Lung (tissue), 12 donors: ENCODE data around the gene MYLK3. TPM values are rescaled to one million over a fixed set of nuclear protein-coding genes. Genes with fewer than 3 reads are reported as not detected.

ENCODE experiments used
- ATAC-seq: fragments of 200-7000 bp; cut with Tn5 transposase; one replicate; pipeline ENCODE4 v1.9.1; 2020; ENCODE audit warnings: moderate number of reproducible peaks; ENCODE audit not compliant: insufficient read depth, low FRiP score
- DNase-seq, 3 donors: peaks; one replicate each; pipeline ENCODE4 v3.0.0-alpha.2; 2013 to 2017
- H3K27ac ChIP-seq, 2 donors: one replicate each; pipeline ENCODE4 v1.5.1; 2013; ENCODE audit warnings: mild to moderate bottlenecking in 2 of 2, moderate library complexity in 2 of 2, control low read depth in 1 of 2, inconsistent platforms in 1 of 2, low read depth in 1 of 2, low read length in 1 of 2
- H3K27me3 ChIP-seq, 3 donors: one replicate each; pipeline ENCODE4 v1.5.1; 2013; ENCODE audit warnings: low read length in 2 of 3; ENCODE audit not compliant: control insufficient read depth in 3 of 3, insufficient read depth in 3 of 3
- H3K36me3 ChIP-seq, 4 donors: one replicate each; pipeline ENCODE4 v1.5.1; 2013; ENCODE audit warnings: low read length in 4 of 4, mild to moderate bottlenecking in 1 of 4, moderate library complexity in 1 of 4; ENCODE audit not compliant: control insufficient read depth in 4 of 4, insufficient read depth in 4 of 4
- H3K4me1 ChIP-seq, 5 donors: one replicate each; pipeline ENCODE4 v1.5.1; 2013; ENCODE audit warnings: low read length in 5 of 5, mild to moderate bottlenecking in 2 of 5, moderate library complexity in 1 of 5; ENCODE audit not compliant: control insufficient read depth in 5 of 5, insufficient read depth in 5 of 5
- H3K4me3 ChIP-seq: one replicate; pipeline ENCODE4 v1.5.1; 2013; ENCODE audit warnings: mild to moderate bottlenecking, control low read depth, moderate library complexity
- H3K9ac ChIP-seq, 2 donors: one replicate each; pipeline ENCODE4 v1.5.1; 2013; ENCODE audit warnings: low read length in 2 of 2, control low read depth in 1 of 2; ENCODE audit not compliant: insufficient read depth in 1 of 2
- H3K9me3 ChIP-seq, 4 donors: one replicate each; pipeline ENCODE4 v1.5.1; 2013; ENCODE audit warnings: low read length in 3 of 4, mild to moderate bottlenecking in 1 of 4, moderate library complexity in 1 of 4; ENCODE audit not compliant: control insufficient read depth in 4 of 4, insufficient read depth in 3 of 4
- WGBS, 2 donors: extraction: QIAGEN DNeasy Blood & Tissue Kit; methylation state at CpG; one replicate each; pipeline ENCODE4 v1.1.7; 2013; 5-methylcytosine and 5-hydroxymethylcytosine counted together
- polyA plus RNA-seq, 2 donors: library from polyadenylated mRNA; stranded (reverse); fragments of 200-250 nt; gene quantifications; one replicate each; pipeline ENCODE4 v1.2.1, GENCODE V29; 2013
- total RNA-seq, 2 donors: library from RNA; depleted of rRNA in 1 of 2; stranded (reverse); fragments of >200 nt in 1 of 2; gene quantifications; one replicate each; pipeline ENCODE4 v1.2.1, GENCODE V29; 2014 to 2021
- TF ChIP-seq, protein P1 (sequence below): IDR thresholded peaks from 2 replicates; pipeline ENCODE4 v1.5.1; 2012; ENCODE audit warnings: mild to moderate bottlenecking; ENCODE audit errors: control extremely low read depth, extremely low read depth
- donor health status: control.
- donor health status: control.
- donor health status: Bipolar disorder and iron deficiency.
- donor health status: healthy.
- donor health status: DM: yes; HTN: yes; CAD: no.

The MYLK3 gene
- total and polyA plus RNA-seq, 4 donors: 0.16 to 4.6 (median 1.4) TPM

DNA sequence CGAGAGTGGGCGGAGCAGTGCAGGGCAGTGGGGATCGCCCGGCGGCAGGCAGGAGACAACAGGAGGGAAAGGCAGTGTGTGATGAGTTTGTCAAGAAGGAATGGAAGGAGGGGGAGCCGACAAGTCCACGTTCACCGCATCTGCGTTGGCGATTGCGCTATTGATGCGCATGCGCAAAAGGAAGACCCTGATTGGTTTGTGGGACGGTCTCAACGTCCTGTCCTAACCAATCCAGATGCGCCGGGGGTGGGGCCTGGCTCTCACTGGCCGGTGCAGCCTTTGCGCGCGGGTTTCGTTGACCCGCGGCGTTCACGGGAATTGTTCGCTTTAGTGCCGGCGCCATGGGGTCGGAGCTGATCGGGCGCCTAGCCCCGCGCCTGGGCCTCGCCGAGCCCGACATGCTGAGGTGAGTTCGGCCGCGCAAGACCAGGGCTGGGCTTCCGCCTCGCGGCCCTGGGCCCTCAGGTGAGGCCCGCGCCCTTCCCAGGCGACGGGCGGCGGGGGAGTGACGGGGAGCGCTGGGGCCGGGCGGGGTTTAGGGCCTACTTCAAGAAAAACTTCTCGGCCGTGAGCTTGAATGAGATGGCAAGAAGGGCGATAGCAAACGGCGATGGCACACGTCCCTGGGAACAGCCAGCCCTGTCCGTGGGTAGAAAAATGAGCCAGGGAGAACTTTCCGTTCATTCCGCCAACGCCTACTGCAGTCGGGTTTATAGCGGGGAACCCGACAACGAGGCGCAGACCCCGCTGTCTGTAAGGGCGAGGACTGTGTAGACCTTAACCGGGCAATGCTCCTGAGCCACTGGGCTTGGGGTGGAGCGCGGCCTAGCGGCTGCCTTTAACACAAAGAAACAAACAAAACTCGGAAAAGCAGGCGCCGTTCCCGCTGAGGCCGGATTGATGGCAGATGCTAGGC lies 58.5 kb downstream of the MYLK3 start, which contains the start of gene ORC6:
Gene ORC6, plus strand, starts transcription at position 295 of the 916 bp plus-strand sequence. Its CDS starts 47 bp downstream, at position 342.
- TF ChIP-seq, protein P1, sequence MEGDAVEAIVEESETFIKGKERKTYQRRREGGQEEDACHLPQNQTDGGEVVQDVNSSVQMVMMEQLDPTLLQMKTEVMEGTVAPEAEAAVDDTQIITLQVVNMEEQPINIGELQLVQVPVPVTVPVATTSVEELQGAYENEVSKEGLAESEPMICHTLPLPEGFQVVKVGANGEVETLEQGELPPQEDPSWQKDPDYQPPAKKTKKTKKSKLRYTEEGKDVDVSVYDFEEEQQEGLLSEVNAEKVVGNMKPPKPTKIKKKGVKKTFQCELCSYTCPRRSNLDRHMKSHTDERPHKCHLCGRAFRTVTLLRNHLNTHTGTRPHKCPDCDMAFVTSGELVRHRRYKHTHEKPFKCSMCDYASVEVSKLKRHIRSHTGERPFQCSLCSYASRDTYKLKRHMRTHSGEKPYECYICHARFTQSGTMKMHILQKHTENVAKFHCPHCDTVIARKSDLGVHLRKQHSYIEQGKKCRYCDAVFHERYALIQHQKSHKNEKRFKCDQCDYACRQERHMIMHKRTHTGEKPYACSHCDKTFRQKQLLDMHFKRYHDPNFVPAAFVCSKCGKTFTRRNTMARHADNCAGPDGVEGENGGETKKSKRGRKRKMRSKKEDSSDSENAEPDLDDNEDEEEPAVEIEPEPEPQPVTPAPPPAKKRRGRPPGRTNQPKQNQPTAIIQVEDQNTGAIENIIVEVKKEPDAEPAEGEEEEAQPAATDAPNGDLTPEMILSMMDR: no peak
- Histone ChIP-seq H3K4me3 (peak within 1 kb of the TSS; percentile 96), H3K4me1 (peaks cover 9 to 35% (median 11%) of the 10 kb centered on the region in 5 donors), H3K27me3 (no peaks in the 10 kb centered on the region), H3K9me3 (no peaks in the 10 kb centered on the region), H3K27ac (peak within 1 kb of the TSS; percentile 80 to 94), H3K9ac (peak within 1 kb of the TSS; percentile 92 to 97), H3K36me3 (peaks cover 0 to 9% (median 1%) of the 10 kb centered on the region in 4 donors)
- WGBS, 2 donors: 0 to 1% methylated on average over 69 to 79 of the region's 79 CpGs
- ATAC-seq (peak; percentile 93), DNase-seq (peak; percentile 98 to 99 (median 98))

DNA sequence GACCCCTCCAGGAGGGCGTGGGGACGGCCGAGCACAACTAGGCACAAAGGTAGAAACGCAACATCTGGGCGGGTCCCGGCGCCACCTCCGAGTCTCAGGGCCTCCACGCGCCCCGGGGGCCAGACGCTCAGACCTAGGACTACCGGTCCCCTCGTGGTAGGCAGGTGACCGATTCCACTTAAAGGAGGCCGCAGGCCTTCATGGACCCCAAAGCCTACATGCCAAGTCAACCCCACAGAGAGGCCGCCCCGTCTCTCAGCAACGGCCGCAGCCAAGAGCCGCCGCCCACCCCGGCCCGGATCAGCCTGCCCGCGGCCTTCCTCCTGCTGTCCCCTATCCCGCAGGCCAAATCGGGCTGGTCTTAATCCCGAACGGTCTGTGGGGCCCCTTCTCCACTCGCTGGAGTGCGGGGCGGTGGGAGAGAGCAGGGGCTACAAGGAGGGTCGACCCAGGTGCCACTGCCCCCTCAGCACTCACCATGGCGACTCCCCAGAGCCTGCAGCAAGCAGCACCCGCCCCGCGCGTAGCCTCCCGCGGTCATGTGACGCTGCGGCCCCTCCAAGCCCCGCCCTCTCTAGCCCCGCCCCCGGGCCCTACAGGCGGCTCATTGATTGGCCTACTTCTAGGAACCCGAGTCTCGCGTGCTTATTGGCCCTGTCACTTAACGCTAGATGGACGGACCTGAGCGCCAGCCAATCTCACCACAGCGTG lies 59.3 kb downstream of the MYLK3 start, which contains the start of gene VPS35:
Gene VPS35, minus strand, starts transcription at position 525 of the 711 bp plus-strand sequence. Its CDS starts 45 bp downstream, at position 480.
- Histone ChIP-seq H3K4me3 (peak within 1 kb of the TSS; percentile 96), H3K9me3 (no peaks in the 10 kb centered on the region), H3K27me3 (no peaks in the 10 kb centered on the region), H3K36me3 (peaks cover 0 to 9% (median 1%) of the 10 kb centered on the region in 4 donors), H3K9ac (peak within 1 kb of the TSS; percentile 92 to 97), H3K4me1 (peaks cover 9 to 35% (median 11%) of the 10 kb centered on the region in 5 donors), H3K27ac (peak within 1 kb of the TSS; percentile 80 to 94)
- TF ChIP-seq, protein P1: no peak
- ATAC-seq (peak; percentile 96), DNase-seq (peak; percentile 99)
- 0 to 1% methylated on average over 48 to 54 of the region's 54 CpGs for WGBS, 2 donors

DNA sequence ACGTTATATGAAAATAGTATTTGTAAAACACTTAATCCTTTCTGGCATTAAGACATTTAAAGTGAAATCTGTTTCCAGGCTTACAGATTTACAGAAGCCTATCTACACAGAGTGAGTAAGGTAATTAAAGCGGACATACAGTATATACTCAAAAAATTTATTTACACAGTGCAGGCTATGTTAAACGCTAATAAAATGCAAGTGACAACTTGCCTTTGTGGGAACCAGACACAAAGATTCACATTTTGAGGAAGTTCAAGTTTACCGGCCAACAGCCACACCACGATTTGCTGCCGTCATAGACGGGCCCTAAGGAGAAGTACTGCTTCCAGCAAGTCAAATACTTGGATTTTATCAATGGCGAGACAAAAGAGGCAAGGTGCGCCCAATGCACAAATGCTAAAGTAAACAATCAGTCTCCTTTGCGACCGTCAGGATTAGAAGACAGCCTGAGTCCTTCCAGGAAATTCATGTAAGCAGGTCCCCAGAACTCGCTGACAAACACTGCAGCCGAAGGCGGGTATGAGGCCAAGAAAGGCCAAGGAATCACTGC lies 60.0 kb downstream of the MYLK3 start:
- Histone ChIP-seq H3K4me1 (peaks cover 9 to 35% (median 11%) of the 10 kb centered on the region in 5 donors), H3K9ac (peak overlapping the region; percentile 26 to 92), H3K9me3 (no peaks in the 10 kb centered on the region), H3K4me3 (peak overlapping the region; percentile 96), H3K36me3 (peaks cover 0 to 5% (median 0%) of the 10 kb centered on the region in 4 donors), H3K27ac (peak overlapping the region; percentile 80 to 94), H3K27me3 (no peaks in the 10 kb centered on the region)
- 2% methylated on average over 14 of the region's 14 CpGs for WGBS, 2 donors
- peak; percentile 34 to 59 (median 52) for DNase-seq
- TF ChIP-seq, protein P1: no peak
- no peak for ATAC-seq
